Measurements from ENCODE around the gene SAMD9.
A peak's percentile ranks its signal among the peaks of the same experiment; 100 is the strongest.
"Not testable (repeated sequence)": the region's sequence is repeated elsewhere in the genome, so short reads cannot be mapped to it uniquely, and the experiment has no call there.

Gene SAMD9

GRCh38 chr7:93120592-93121549 lies 3.1 kb upstream of the SAMD9 start:
- DNase-seq (ENCODE audit: low spot score) = no peak

- no peak for DNase-seq (ENCODE audit: low spot score)
Measured at GRCh38 chr7:93119191-93119905, 1.6 kb upstream of the SAMD9 start.

DNA sequence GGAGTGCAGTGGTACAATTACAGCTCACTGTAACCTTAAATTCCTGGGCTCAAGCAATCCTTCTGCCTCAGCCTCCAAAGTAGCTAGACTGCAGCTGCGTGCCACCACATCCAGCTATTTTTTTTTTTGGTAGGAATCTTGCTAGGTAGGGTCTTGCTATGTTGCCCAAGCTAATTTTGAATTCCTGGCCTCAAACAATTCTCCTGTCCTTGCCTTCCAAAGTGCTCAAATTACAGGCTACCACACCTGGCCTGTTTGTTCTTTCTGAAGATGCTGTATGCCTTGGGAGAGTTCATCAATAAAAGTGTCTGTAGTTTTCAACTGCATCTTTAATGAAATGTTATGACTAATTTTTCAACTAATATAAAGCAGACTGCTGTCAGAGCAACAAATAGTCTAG lies 452 bp downstream of the SAMD9 start:
- no peak for DNase-seq (ENCODE audit: low spot score)

DNA sequence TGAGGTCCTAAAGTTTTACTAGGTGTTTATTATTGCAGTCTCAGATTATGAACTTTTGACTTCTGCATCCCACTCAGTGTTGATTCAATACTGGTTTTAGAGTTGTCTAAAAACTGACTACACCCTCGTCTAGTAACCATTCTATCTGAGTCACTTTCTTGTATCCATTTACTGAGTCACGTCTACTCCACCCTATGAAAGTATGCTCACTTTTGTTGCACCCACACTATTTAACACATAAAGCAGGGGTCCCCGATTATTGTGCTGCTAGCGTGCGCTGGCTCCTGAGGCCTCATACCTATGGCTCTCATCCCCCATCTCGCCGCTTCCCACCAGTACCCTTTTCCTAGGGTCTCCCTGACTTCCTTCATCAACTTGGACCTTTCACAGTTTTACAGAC lies 2.0 kb downstream of the SAMD9 start:
- no peak for DNase-seq (ENCODE audit: low spot score)

GRCh38 chr7:93108003-93108402 lies 9.8 kb downstream of the SAMD9 start:
- DNase-seq (ENCODE audit: low spot score) = no peak

DNA sequence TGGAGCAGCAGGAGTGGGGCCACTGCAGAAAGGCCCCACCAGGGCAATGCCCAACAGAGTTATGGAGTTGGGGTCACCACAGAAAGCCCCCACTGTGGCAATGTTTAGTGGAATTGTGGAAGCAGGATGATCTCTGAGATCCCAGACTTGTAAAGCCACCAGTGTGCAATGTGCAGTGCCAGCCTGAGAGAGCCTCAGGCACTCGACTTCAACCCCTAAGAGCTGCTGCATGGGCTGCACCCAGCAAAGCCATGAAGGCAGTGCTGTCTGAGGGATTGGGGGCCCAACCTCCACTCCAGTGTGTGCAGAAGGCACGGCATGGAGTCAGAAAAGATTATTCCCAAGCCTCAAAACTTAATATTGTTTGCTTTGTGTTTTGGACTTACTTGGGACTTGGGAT lies 20.4 kb downstream of the SAMD9 start:
- DNase-seq (ENCODE audit: low spot score) = no peak

- DNase-seq (ENCODE audit: low spot score) = no peak
Measured at GRCh38 chr7:93092757-93093370, 24.9 kb downstream of the SAMD9 start.

DNA sequence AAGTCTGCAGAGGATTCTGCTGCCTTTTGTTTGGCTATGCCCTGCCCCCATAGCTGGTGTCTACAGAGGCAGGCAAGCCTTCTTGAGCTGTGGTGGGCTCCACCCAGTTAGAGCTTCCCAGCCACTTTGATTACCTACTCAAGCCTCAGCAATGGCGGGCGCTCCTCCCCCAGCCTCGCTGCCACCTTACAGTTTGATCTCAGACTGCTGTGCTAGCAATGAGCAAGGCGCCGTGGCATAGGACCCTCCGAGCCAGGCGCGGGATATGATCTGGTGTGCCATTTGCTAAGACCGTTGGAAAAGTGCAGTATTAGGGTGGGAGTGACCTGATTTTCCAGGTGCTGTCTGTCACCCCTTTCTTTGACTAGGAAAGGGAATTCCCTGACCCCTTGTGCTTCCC lies 44.4 kb downstream of the SAMD9 start:
- not testable (repeated sequence) for DNase-seq (ENCODE audit: low spot score)

GRCh38 chr7:93062599-93062998 lies 55.2 kb downstream of the SAMD9 start:
- DNase-seq (ENCODE audit: low spot score) = no peak

DNA sequence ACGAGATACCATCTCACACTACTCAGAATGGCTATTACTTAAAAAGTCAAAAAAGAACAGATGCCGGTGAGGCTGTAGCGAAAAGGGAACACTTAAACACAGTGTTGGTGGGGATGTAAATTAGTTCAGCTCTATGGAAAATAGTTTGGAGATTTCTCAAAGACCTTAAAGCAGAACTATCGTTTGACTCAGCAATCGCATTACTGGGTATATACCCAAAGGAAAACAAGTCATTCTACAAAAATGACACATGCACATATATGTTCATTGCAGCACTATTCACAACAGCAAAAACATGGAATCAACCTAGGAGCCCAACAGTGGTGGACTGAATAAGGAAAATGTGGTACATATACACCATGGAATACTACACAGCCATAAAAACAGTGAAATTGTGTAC lies 56.9 kb downstream of the SAMD9 start:
- DNase-seq (ENCODE audit: low spot score) = no peak

DNA sequence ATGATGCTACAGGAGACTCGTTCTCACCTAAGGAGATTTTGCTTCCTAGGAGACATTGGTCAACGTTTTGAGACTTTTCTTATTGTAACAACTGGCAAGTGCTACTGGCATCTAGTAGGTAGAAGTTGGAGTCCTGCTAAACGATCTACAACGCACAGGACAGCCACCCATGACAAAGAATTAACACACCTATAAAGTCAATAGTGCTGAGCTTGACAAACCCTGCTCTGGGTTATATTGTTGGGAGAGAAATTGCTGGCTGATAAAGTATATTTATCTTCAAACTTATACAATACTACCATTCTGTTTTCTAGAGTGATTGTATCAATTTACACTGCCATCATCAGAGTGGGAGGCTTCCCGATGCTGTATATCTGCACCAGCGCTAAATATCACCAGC lies 57.8 kb downstream of the SAMD9 start:
- DNase-seq (ENCODE audit: low spot score) = no peak

GRCh38 chr7:93056621-93057020 lies 61.2 kb downstream of the SAMD9 start:
- not testable (repeated sequence) for DNase-seq (ENCODE audit: low spot score)

DNA sequence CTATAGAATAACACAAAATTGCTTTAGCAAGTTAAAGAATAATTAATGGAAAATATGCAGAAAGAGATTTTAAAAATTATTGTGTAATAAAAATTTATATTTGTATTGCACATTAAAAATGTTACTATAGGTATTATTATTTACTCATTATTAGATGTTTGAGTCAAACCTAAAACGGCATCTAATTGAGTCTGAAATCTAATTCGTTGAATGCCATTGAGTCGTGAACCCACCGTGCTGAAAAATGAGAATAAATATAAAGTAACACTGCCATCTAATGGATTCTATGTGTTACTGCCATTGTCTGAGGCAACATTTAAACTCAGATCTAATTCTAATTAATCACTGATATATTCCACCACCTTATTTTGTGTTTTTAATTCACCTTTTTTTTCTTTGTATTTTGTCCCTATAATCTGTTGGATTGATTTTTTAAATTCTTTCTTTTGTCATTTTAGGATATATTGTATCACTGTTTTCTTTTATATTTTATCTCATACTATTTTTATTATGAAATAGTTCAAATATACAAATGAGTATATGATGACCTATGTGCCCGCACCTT lies 62.2 kb downstream of the SAMD9 start:
- DNase-seq (ENCODE audit: low spot score) = peak; percentile 38

DNA sequence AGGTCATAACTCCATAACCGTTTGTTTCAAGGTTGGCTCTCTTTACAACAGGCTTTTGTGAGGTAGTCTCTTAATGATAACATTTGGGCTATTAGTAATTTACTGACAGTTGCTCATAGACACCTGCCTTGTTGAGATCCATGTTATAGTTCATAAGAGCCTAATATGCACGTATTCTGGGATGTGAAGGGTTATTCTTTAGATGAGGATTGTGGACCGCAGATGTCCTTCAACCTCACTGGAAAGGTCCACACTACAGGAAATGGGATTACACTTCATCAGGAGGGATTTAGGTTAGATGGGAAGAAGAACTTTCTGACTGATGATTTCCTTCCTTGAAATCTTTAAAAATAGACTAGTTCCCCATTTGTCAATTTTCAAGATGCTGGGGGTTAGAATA lies 62.8 kb downstream of the SAMD9 start:
- no peak for DNase-seq (ENCODE audit: low spot score)

DNA sequence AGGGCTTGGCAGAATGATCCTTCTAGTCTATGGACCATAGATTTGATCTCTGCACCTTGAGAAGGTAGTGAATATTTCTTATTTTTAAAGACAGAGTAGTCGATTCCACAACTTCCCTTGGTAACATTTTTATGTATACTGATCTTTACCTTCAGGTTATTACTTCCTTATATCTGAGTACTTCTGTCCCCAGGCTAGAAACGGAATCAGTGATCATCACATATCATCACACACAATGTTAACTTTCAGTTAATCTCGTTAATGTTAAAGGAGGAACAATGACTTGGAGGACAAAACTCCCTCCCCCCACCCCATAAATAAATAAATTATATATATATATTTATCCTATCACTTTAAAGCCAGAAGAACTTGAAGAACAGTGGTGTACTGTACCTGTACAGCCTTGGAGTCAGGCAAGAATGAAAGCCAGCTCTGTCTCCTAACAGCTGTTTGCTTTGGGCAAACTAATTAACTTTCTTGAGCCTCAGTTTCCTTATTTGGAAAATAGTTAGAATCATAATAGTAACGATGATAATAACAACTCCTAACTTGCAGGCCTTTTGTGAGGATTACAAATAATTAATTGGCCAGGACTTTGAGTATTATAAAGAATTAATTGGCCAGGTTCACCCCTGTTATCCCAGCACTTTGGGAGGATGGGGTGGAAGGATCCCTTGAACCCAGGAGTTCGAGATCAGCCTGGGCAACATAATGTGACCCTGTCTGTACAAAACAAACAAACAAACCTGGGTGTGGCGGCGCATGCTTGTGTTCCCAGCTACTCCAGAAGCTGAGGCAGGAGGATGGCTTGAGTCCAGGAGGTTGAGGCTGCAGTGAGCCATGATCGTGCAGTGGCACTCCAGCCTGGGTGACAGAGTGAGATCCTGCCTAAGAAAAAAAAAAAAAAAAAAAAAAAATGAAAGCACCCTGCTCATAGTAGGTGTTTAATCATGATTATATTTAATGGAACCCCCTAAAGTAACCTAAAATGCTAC lies 63.5 kb downstream of the SAMD9 start:
- no peak for DNase-seq (ENCODE audit: low spot score)

DNA sequence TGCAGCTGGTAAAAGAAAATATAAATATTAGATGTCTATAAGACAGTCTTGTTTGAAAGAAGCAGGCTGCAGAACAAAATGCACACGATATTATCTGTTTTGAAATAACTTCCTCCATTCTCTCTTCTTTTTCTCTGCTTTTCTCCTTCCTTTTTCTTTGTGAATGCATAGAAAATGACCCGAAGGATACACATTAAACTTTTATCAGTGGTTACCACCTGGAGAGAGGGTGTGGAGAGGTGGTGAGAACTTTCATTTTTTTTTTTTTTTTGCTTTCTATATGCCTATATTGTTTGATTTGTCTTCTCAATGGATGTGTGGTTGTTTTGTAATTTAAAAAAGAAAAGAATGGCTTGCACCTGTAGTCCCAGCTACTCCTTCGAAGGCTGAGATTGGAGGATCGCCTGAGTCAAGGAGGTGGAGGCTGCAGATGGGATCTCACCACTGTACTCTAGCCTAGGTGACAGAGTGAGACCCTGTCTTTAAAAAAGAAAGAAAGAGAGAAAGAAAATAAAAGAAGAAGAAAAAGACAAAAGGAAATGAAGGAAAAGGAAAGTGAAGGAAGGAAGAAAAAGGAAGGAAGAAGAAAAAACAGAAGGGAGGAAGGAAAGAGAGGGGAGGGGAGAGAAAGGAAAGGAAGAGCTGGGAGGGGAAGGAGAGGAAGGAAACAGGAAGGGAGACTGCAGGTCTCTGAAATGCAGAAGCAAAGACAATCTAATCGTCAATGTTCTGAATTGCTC lies 64.4 kb downstream of the SAMD9 start:
- DNase-seq (ENCODE audit: low spot score) = no peak

- no peak for DNase-seq (ENCODE audit: low spot score)
Measured at GRCh38 chr7:93051660-93052059, 66.1 kb downstream of the SAMD9 start.
